NAMALWA (cell line): ENCODE measurements around the gene KCMF1.

Source experiments
- DNase-seq: peaks from one replicate; pipeline ENCODE4 v3.0.0-alpha.2; 2015; ENCODE audit warnings: low spot score

The KCMF1 gene

DNA sequence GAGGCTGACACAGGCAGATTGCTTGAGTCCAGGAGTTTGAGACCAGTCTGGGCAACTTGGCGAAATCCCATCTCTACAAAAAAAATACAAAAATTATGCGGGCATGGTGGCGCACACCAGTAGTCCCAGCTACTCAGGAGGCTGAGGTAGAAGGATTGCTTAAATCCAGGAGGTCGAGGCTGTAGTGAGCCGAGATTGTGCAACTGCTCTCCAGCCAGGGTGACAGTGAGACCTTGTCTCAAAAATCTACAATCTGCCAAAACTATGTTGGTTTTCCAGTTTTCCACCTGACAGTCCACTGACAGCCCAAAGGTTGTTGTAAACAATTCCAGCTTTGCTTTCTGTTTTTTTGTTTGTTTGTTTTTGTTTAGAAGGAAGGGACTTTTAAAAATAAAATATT is 51.3 kb downstream of the KCMF1 start:
- DNase-seq, result no peak

DNA sequence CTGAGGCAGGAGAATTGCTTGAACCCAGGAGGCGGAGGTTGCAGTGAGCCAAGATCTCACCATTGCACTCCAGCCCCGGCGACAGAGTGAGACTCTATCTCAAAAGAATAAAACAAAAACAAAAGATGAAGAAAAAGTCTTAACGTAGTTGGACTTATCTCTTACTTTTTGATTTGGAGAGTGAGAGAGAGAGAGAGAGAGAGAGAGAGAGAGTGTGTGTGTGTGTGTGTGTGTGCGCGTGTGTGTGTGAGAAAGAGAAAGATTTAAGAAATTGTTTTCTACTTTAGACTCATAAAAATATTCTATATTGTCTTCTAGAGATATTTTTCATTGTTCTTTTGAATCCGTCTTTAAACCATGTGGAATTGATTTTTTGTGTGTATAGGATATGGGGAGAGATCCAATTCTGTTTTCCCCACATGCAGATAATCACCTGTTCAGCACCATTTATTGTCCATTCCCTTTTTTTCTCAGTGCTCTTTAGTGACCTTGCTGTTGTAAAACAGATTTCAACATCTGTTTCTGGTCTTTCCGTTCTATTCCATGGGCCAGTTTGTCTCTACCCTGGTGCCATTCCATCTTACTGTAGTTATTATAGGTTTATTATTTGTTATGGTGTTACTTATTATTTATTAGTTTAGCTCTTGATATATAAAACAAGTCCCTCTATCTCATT is 53.5 kb downstream of the KCMF1 start:
- no peak for DNase-seq

GRCh38 chr2:85032621-85033020 is 61.7 kb downstream of the KCMF1 start:
- no peak for DNase-seq

DNA sequence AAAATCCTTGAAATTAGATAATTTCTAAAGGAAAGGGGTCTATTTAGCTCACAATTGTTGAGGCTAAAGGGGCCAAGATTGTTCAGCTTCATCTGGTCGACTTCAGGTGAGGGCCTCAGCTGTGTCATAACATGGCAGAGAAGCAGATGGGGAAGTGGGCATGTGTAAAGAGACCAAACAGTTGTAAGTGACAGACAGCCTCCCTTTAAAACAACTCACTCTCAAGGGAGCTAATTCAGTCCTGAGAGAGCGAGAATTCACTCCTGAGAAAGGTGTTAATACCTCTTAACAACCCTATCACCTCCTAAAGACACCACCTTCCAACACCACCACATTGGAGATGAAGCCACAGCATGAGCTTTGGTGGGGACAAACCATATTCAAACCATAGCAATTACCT is 62.4 kb downstream of the KCMF1 start:
- DNase-seq, result no peak

- DNase-seq, result no peak
Measured at GRCh38 chr2:85034158-85034557, 63.2 kb downstream of the KCMF1 start.

GRCh38 chr2:85037622-85038021 is 66.7 kb downstream of the KCMF1 start:
- DNase-seq, result no peak

GRCh38 chr2:85042330-85042729 is 71.4 kb downstream of the KCMF1 start:
- no peak for DNase-seq

DNA sequence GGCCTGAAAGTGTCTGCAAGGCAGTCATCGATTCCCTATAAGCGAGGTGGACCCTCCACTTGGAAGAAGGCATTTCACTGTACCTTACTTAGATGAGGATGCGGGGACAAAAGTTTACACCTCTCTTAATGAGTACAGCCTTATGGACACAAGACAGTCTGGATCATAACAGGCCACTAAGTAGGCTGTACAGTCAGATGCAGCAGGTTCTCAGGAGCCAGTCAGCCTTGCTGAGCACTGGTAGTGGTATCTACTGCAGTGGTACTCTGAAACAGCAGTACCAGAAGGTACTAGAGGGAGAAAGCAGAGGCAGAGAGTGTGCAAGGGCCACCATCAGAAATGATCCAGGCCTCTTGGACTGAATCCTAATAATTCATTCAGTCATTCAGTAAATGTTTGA is 77.6 kb downstream of the KCMF1 start:
- no peak for DNase-seq

DNA sequence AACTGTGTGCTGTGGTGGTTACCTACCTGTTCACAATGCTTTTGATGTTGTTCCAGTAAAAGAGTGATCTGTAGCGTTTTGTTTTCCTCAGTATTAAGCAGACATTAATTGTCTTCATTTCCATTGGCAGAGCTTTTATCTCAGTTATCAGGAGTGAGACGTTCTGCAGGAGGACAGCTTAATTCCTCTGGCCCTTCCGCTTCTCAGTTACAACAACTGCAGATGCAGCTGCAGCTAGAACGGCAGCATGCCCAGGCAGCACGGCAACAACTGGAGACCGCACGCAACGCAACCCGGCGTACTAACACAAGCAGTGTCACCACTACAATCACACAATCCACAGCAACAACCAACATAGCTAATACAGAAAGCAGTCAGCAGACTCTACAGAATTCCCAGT is 78.3 kb downstream of the KCMF1 start:
- no peak for DNase-seq

DNA sequence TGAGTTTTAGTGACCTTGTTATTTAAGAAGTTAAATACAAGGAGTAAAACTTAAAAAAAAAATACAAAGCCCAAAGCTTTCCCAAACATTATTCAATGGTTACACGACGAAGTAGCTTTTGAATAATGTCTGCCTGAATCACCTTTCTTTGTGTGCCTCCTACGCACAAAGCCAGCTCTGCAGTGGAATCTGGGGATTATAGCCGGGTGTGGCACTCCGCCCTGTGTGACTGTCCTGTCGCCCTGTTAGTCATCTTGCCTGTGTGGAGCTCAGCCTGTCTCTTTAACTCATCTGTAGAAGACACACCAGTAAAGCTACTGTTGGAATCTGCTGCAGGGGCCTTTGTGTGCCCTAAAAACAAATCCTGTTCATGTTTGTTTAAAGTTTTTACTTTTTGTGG is 82.8 kb downstream of the KCMF1 start:
- DNase-seq, result no peak

DNA sequence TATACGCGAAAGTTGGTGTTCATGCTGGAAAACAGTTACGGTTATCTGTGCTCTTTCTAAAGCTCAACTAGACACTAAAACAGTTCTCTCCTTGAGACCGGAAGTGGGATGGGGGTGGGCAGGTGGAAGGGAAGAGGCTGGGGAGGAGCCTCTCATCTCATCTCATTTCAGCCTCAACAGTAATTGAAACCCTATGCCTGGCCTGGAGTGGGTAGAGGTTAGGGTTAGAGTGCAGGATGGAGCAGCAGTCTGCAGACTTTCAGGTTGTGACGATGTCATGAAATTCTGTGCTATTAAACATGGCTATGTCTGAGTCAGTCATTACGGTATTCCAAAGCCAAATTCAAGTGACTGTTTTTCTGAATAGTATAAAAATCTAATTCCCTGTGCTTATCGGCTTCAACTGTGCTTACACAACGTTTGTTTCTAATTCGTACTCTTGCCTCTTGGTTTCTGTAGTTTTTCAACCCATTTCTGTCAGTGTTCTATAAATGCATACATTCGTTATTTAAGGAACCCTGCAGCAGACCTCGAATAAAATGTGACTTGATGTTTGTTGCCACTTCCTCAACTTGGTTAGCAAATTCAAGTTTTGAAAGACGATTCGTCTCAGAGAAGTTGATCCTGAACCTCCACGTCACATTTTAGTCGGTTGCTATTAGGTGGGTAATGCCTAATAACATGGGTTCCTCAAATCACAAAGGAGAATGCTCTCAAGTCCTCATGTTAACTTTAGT is 86.4 kb downstream of the KCMF1 start:
- DNase-seq, result no peak

DNA sequence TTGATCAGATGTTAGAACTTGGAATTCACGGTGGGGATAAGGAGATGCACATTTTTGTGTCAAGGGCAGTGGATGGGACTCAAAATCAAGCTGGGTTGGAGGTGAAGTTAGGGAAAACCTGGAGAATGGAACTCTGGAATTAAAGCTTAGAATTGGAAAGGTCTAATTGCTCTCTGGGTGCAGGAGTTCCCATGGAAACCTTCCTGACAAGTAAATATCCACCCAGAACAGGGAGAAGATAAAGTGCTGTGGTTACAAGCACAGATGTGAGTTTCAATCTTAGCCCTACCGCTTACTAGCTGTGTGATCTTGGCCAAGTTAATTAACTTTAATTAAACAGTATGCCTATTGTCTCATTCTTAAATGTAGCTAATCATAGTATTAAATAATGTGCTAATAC is 90.9 kb downstream of the KCMF1 start:
- DNase-seq, result no peak

- DNase-seq, result no peak
Measured at GRCh38 chr2:85062565-85062964, 91.6 kb downstream of the KCMF1 start.

GRCh38 chr2:85063981-85064599 is 93.1 kb downstream of the KCMF1 start:
- DNase-seq, result no peak

GRCh38 chr2:85064927-85065577 is 94.1 kb downstream of the KCMF1 start:
- no peak for DNase-seq

- DNase-seq, result no peak
Measured at GRCh38 chr2:85066006-85066740, 95.2 kb downstream of the KCMF1 start.

- peak; percentile 79 for DNase-seq
Measured at GRCh38 chr2:85066874-85067351, 96.0 kb downstream of the KCMF1 start.

DNA sequence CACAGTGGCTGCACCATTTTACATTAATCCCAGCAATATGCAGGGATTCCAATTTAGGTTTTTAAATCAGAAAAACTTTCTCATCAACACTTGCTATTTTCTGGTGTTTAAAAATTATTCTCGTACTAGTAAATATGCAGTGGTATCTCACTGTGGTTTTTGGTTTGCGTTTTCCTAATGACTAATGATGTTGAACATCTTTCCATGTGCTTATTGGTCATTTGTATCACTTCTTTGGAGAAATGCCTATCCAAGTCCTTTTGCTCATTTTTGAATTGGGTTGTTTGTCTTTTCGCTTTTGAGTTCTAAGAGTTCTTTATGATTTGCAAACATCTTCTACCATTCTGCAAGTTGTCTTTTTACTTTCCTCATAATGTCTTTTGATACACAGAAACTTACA is 100.1 kb downstream of the KCMF1 start:
- no peak for DNase-seq

DNA sequence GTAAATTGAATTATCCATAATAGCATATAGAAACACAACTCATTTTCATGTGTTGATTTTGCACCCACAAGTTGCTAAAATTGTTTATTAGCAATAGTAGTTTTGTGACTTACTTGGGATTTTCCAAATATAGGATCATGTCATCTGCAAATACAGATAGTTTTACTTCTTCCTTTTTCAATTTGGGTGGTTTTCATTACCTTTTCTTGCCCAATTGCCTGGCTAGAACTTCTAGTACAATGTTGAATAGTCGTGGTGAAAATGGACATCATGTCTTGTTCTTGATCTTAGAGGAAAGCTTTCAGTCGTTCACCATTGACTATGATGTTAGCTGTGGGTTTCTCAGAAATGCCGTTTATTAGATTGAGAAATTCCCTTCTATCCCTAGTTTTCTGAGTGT is 102.1 kb downstream of the KCMF1 start:
- DNase-seq, result no peak

DNA sequence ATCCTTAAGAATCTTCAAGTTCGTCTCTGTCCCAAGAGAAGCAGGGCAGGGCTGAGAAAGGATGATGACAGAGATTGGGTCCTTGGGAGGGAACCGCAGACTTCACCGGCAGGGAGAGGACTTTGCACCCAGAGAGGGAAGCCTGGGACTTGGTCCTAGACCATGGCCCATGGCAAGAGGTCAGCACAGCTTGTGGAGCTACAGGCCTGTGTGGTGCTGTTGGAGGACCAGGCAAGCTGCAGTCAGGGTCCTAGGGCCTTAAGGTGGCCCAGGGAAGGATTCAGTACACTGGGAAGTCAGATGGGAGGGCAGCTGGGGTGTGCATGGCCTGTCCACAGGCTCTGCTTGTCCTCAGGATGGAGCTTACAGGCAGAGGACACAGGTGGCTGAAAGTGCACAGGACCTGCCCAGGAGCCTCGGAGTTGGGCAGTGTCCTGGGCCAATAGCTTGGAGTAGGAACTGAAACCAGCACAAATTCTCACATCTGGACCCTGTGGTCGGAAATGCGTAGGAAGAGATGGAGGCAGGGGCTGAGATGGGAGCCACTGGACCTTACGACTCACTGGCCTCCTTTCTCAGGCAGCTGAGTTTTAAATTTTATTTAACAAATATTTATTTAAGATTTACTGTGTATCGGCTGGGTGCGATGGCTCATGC is 105.8 kb downstream of the KCMF1 start:
- DNase-seq, result no peak

- DNase-seq, result no peak
Measured at GRCh38 chr2:85077859-85078419, 107.0 kb downstream of the KCMF1 start.
